NK-92 (cell line): Measurements from ENCODE around the gene RELN.
"Not testable (repeated sequence)": the region's sequence is repeated elsewhere in the genome, so short reads cannot be mapped to it uniquely, and the experiment has no call there.

ENCODE experiments used
- DNase-seq: peaks from one replicate; lab custom pipeline; 2025; ENCODE audit not compliant: unreplicated experiment; lab: John Stamatoyannopoulos, UW

The RELN gene

GRCh38 chr7:103905997-103906396, 83.5 kb downstream of the RELN start:
- no peak for DNase-seq

- no peak for DNase-seq
These were observed 86.5 kb downstream of the RELN start for GRCh38 chr7:103902917-103903316.

GRCh38 chr7:103896826-103897225, 92.6 kb downstream of the RELN start:
- not testable (repeated sequence) for DNase-seq

GRCh38 chr7:103894656-103895596, 94.5 kb downstream of the RELN start:
- no peak for DNase-seq

- no peak for DNase-seq
These were observed 96.1 kb downstream of the RELN start for GRCh38 chr7:103893350-103893749.

- no peak for DNase-seq
These were observed 100.0 kb downstream of the RELN start for GRCh38 chr7:103889451-103889850.

GRCh38 chr7:103888603-103889153, 100.8 kb downstream of the RELN start:
- DNase-seq, result no peak

GRCh38 chr7:103887853-103888602, 101.4 kb downstream of the RELN start:
- DNase-seq, result no peak

- DNase-seq, result no peak
These were observed 102.4 kb downstream of the RELN start for GRCh38 chr7:103887050-103887449.

- no peak for DNase-seq
These were observed 109.4 kb downstream of the RELN start for GRCh38 chr7:103879928-103880600.

- DNase-seq, result no peak
These were observed 110.0 kb downstream of the RELN start for GRCh38 chr7:103879411-103879810.

- DNase-seq, result no peak
These were observed 111.9 kb downstream of the RELN start for GRCh38 chr7:103877565-103877964.

GRCh38 chr7:103875718-103876117, 113.7 kb downstream of the RELN start:
- no peak for DNase-seq

GRCh38 chr7:103871473-103871872, 118.0 kb downstream of the RELN start:
- no peak for DNase-seq

GRCh38 chr7:103870664-103871063, 118.8 kb downstream of the RELN start:
- no peak for DNase-seq

GRCh38 chr7:103867874-103868273, 121.6 kb downstream of the RELN start:
- no peak for DNase-seq

GRCh38 chr7:103866919-103867318, 122.5 kb downstream of the RELN start:
- no peak for DNase-seq

- DNase-seq, result no peak
These were observed 124.0 kb downstream of the RELN start for GRCh38 chr7:103865442-103865841.

- no peak for DNase-seq
These were observed 127.0 kb downstream of the RELN start for GRCh38 chr7:103862302-103863035.

GRCh38 chr7:103859709-103860108, 129.7 kb downstream of the RELN start:
- DNase-seq, result no peak

GRCh38 chr7:103857435-103857834, 132.0 kb downstream of the RELN start:
- DNase-seq, result no peak
